ENCODE results near the gene GAK.
"Not testable (repeated sequence)": the region's sequence is repeated elsewhere in the genome, so short reads cannot be mapped to it uniquely, and the experiment has no call there.

The GAK gene

GRCh38 chr4:825971-826330 lies 106.2 kb downstream of the GAK start, which contains the start of gene CPLX1:
TSS of gene CPLX1 (minus strand) at chr4:826129. CDS start at chr4:824522, 1,607 bp downstream.
- DNase-seq: no peak

- no peak for DNase-seq
Measured at GRCh38 chr4:825063-825970, 106.8 kb downstream of the GAK start.

GRCh38 chr4:824461-825062 lies 107.6 kb downstream of the GAK start:
- DNase-seq: no peak

- DNase-seq: no peak
Measured at GRCh38 chr4:823761-824460, 108.2 kb downstream of the GAK start.

- DNase-seq: no peak
Measured at GRCh38 chr4:823176-823760, 108.8 kb downstream of the GAK start.

- DNase-seq: no peak
Measured at GRCh38 chr4:822361-823175, 109.5 kb downstream of the GAK start.

- no peak for DNase-seq
Measured at GRCh38 chr4:821631-822030, 110.5 kb downstream of the GAK start.

GRCh38 chr4:821181-821591 lies 110.9 kb downstream of the GAK start:
- DNase-seq: no peak

GRCh38 chr4:820230-821172 lies 111.6 kb downstream of the GAK start:
- no peak for DNase-seq

GRCh38 chr4:819401-820229 lies 112.5 kb downstream of the GAK start:
- DNase-seq: no peak

GRCh38 chr4:818106-818921 lies 113.8 kb downstream of the GAK start:
- no peak for DNase-seq

- DNase-seq: no peak
Measured at GRCh38 chr4:815464-816146, 116.5 kb downstream of the GAK start.

GRCh38 chr4:814312-814850 lies 117.7 kb downstream of the GAK start:
- DNase-seq: no peak

- DNase-seq: no peak
Measured at GRCh38 chr4:813900-814299, 118.2 kb downstream of the GAK start.

- DNase-seq: no peak
Measured at GRCh38 chr4:808860-809570, 123.1 kb downstream of the GAK start.

GRCh38 chr4:807792-808191 lies 124.3 kb downstream of the GAK start:
- DNase-seq: no peak

- not testable (repeated sequence) for DNase-seq
Measured at GRCh38 chr4:806979-807378, 125.1 kb downstream of the GAK start.

- DNase-seq: no peak
Measured at GRCh38 chr4:804804-805203, 127.3 kb downstream of the GAK start.

Measured in NCI-H1417 treated with DMSO at 0.1 percent for 48 hours (cell line).